K562 (cell line): Measurements from ENCODE around the gene CSMD2. TPM values are rescaled to one million over a fixed set of nuclear protein-coding genes. Genes with fewer than 3 reads are reported as not detected.

Experiments used
- ATAC-seq: fragments of 200-7000 bp; cut with Tn5 transposase; 3 replicates; pipeline ENCODE4 v1.9.1; 2020; ENCODE audit warnings: moderate library complexity
- BruUV-seq: library from RNA; stranded (reverse); fragments of 400-500 nt; replicated peaks from 2 replicates; lab custom pipeline; 2021; lab: Mats Ljungman, UMichigan
- CTCF ChIA-PET: fragments of 300-600 bp; formaldehyde crosslinking; extraction: SDS; loops from one replicate; lab custom pipeline; 2021; ENCODE audit warnings: low intra/inter-chr PET ratio; lab: Yijun Ruan, JAX
- POLR2A ChIA-PET: fragments of 300-600, 350-650 bp; sonication (Branson Sonifier 250); formaldehyde crosslinking; extraction: SDS; loops from one replicate; lab custom pipeline; 2021; ENCODE audit warnings: antibody characterized with exemption, inconsistent platforms; lab: Yijun Ruan, JAX
- DNase-seq, 4 experiments: peaks; one replicate each; pipeline versions ENCODE4 v3.0.0 to v3.0.0-alpha.2; 2011 to 2018; ENCODE audit warnings: low spot score in 3 of 4, mixed read lengths in 3 of 4; ENCODE audit errors: extremely low read depth in 1 of 4
- FAIRE-seq: peaks from 2 replicates; lab custom pipeline; 2011; peaks lifted over from hg19 to GRCh38; lab: Jason Lieb, UNC
- H2AFZ ChIP-seq: 2 replicates; pipeline ENCODE4 v1.6.0; 2011; ENCODE audit warnings: low read depth, low read length, control low read depth, inconsistent platforms
- H3K27ac ChIP-seq: fragments of 200-600 bp; 3 replicates; pipeline ENCODE4 v1.8.0; 2011; ENCODE audit warnings: low read depth, mild to moderate bottlenecking, control low read depth, inconsistent platforms, low read length, moderate library complexity, mixed read lengths; ENCODE audit errors: extremely low read depth
- H3K27me3 ChIP-seq, 2 experiments: fragments of 300-600 bp in 1 of 2; 2 replicates in 1 of 2; 3 replicates in 1 of 2; pipeline versions ENCODE4 v1.6.0 to v1.8.0; 2011; ENCODE audit warnings: inconsistent platforms in 2 of 2, low read length in 2 of 2, mild to moderate bottlenecking in 1 of 2, mixed read lengths in 1 of 2, moderate library complexity in 1 of 2; ENCODE audit not compliant: control insufficient read depth in 2 of 2, insufficient read depth in 2 of 2
- H3K36me3 ChIP-seq: fragments of 300-600 bp; 3 replicates; pipeline ENCODE4 v1.8.0; 2011; ENCODE audit warnings: mild to moderate bottlenecking, low read length, inconsistent platforms; ENCODE audit not compliant: control insufficient read depth, insufficient read depth
- H3K4me1 ChIP-seq, 2 experiments: fragments of 200-600 bp in 1 of 2; replicated peaks in 1 of 2; 2 replicates in 1 of 2; 3 replicates in 1 of 2; pipeline versions ENCODE4 v1.5.1 to v1.8.0; 2011; ENCODE audit warnings: inconsistent platforms in 2 of 2, low read length in 2 of 2, mild to moderate bottlenecking in 1 of 2, mixed read lengths in 1 of 2, moderate library complexity in 1 of 2; ENCODE audit not compliant: control insufficient read depth in 2 of 2, insufficient read depth in 2 of 2
- H3K4me2 ChIP-seq: 2 replicates; pipeline ENCODE4 v1.6.1; 2011; ENCODE audit warnings: low read length, control low read depth, inconsistent platforms, mixed read lengths; ENCODE audit not compliant: insufficient read depth
- H3K4me3 ChIP-seq: fragments of 200-600 bp; sonication (generic), shearing (Covaris generic); 2 replicates; pipeline ENCODE4 v1.5.1; 2016; ENCODE audit warnings: control low read depth, inconsistent platforms
- H3K79me2 ChIP-seq: fragments of 200-600 bp; 3 replicates; pipeline ENCODE4 v1.8.0; 2011; ENCODE audit warnings: low read length, inconsistent platforms; ENCODE audit not compliant: control insufficient read depth, insufficient read depth
- H3K9ac ChIP-seq, 2 experiments: 2 replicates each; pipeline versions ENCODE4 v1.6.0 to v1.6.1; 2011; ENCODE audit warnings: low read depth in 2 of 2, low read length in 2 of 2, control low read depth in 1 of 2, inconsistent platforms in 1 of 2, mild to moderate bottlenecking in 1 of 2, mixed read lengths in 1 of 2; ENCODE audit not compliant: insufficient read depth in 1 of 2
- H3K9me1 ChIP-seq: one replicate; pipeline ENCODE4 v1.6.0; 2011; ENCODE audit warnings: inconsistent platforms, mild to moderate bottlenecking, low read length, moderate library complexity; ENCODE audit not compliant: control insufficient read depth, insufficient read depth
- H3K9me3 ChIP-seq: replicated peaks from 2 replicates; pipeline ENCODE4 v1.5.1; 2011; ENCODE audit warnings: low read depth, low read length, inconsistent platforms; ENCODE audit not compliant: control insufficient read depth, insufficient read depth
- H4K20me1 ChIP-seq: replicated peaks from 2 replicates; pipeline ENCODE4 v1.6.1; 2011; ENCODE audit warnings: low read length, inconsistent platforms, mixed read lengths; ENCODE audit not compliant: control insufficient read depth, insufficient read depth
- ELF4 ChIP-seq: fragments of 450-650 bp; formaldehyde crosslinking; IDR thresholded peaks from 2 replicates; pipeline ENCODE4 v1.4.0; 2022; ENCODE audit warnings: missing genetic modification characterization
- GABPA ChIP-seq: fragments of 200-800 bp; sonication (Bioruptor generic); conservative IDR thresholded peaks from 2 replicates; pipeline ENCODE4 v1.6.1; 2016; ENCODE audit warnings: low read depth, missing genetic modification characterization, missing compliant biosample characterization
- MCM3 ChIP-seq: fragments of 450-650 bp; IDR thresholded peaks from 2 replicates; pipeline ENCODE4 v1.6.1; 2016
- MED1 ChIP-seq: sonication (generic); formaldehyde crosslinking; IDR thresholded peaks from 2 replicates; pipeline ENCODE4 v1.8.1; 2023; ENCODE audit warnings: missing genetic modification reagents, borderline replicate concordance
- POLR3G ChIP-seq: IDR thresholded peaks from 2 replicates; pipeline ENCODE4 v1.6.1; 2011; ENCODE audit not compliant: insufficient read length, insufficient replicate concordance; ENCODE audit errors: extremely low read depth
- PTBP1 ChIP-seq: fragments of 200-400 bp; formaldehyde crosslinking; IDR thresholded peaks from 2 replicates; pipeline ENCODE4 v1.6.1; 2017; ENCODE audit warnings: low read depth, low read length
- SRSF3 ChIP-seq: fragments of 200-400 bp; formaldehyde crosslinking; IDR thresholded peaks from 2 replicates; pipeline ENCODE4 v1.6.1; 2016; ENCODE audit warnings: mild to moderate bottlenecking, low read length, moderate library complexity; ENCODE audit not compliant: insufficient read depth
- WGBS: fragments of 100-300 bp; shearing (Covaris generic); methylation state at CpG from one replicate; pipeline ENCODE4 v1.1.6; 2016; ENCODE audit warnings: low coverage, mixed read lengths; ENCODE audit not compliant: insufficient coverage; ENCODE audit errors: missing lambda C conversion rate; 5-methylcytosine and 5-hydroxymethylcytosine counted together
- in situ Hi-C: fragments of 300-500 bp; cut with MboI; formaldehyde crosslinking; loops from 4 replicates; pipeline ENCODE4 v1.15.0; 2018; ENCODE audit warnings: inconsistent platforms, mixed read lengths
- intact Hi-C: fragments of 100-400 bp; cut with micrococcal nuclease; formaldehyde crosslinking; loops from 2 replicates; pipeline ENCODE4 v1.14.2; 2022
- polyA plus RNA-seq, 8 experiments: library from polyadenylated mRNA; depleted of rRNA in 4 of 8; stranded (reverse) in 5 of 8; unstranded in 3 of 8; fragments of >200 nt; fragmentation: Nextera tagmentation in 2 of 8; fragmentation: Illumina TruSeq in 1 of 8; extraction: Ambion mirVana in 2 of 8; extraction: Trizol in 1 of 8; gene quantifications; 2 replicates each; pipeline versions ENCODE4 v1.2.1 to v1.2.3, GENCODE V29; 2011 to 2014; ENCODE audit warnings: inconsistent platforms in 1 of 8, missing spikeins in 1 of 8
- total RNA-seq, 7 experiments: library from RNA; depleted of rRNA in 6 of 7; stranded (reverse); fragments of >200 nt in 6 of 7; fragmentation: Illumina TruSeq in 2 of 7; extraction: Trizol in 2 of 7; gene quantifications; 2 replicates each; pipeline versions ENCODE4 v1.2.1 to v1.2.3, GENCODE V29; 2011 to 2021; ENCODE audit warnings: low replicate concordance in 1 of 7
- TF ChIP-seq, protein P1 (sequence below): fragments of 450-650 bp; IDR thresholded peaks from 2 replicates; pipeline ENCODE4 v1.6.1; 2016; ENCODE audit warnings: missing biosample characterization, missing genetic modification characterization

CSMD2 gene
- total and polyA plus RNA-seq, 9 of the 15 experiments (the other 6 are each of a cell fraction or from before 2014, with no cell fraction given) = not detected

GRCh38 chr1:33726274-33726804 is 438.7 kb downstream of the CSMD2 start:
- BruUV-seq = no TSS peak
- H3K9ac ChIP-seq = no peak overlapping the region
- intact Hi-C loops = no loop called here
- 0% methylated on average over 6 of the region's 6 CpGs for WGBS
- no peak for FAIRE-seq
- no peak for TF ChIP-seq MCM3
- no peak for TF ChIP-seq ELF4 (CRISPR knock-in tag)
- no peak for TF ChIP-seq SRSF3
- no peak for TF ChIP-seq MED1 (CRISPR knock-in tag)
- no peak for TF ChIP-seq POLR3G
- TF ChIP-seq, protein P1, sequence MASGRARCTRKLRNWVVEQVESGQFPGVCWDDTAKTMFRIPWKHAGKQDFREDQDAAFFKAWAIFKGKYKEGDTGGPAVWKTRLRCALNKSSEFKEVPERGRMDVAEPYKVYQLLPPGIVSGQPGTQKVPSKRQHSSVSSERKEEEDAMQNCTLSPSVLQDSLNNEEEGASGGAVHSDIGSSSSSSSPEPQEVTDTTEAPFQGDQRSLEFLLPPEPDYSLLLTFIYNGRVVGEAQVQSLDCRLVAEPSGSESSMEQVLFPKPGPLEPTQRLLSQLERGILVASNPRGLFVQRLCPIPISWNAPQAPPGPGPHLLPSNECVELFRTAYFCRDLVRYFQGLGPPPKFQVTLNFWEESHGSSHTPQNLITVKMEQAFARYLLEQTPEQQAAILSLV (tag) = no peak
- no peak for TF ChIP-seq GABPA (tag)
- TF ChIP-seq PTBP1 = no peak
- no peaks in the 10 kb centered on the region for H3K9me1 ChIP-seq
- no peak for ATAC-seq
- POLR2A ChIA-PET = interaction anchor here (0.7 to 0.9 kb wide), 2 partner anchors 9 to 979 kb away, joined by 3 to 4 read pairs; no protein-coding TSS in a partner anchor
- no peak overlapping the region for H3K4me2 ChIP-seq
- no peak overlapping the region for H2AFZ ChIP-seq
- no peak for DNase-seq
- no peaks in the 10 kb centered on the region for H3K79me2 ChIP-seq
- in situ Hi-C loops = no loop called here
- H3K27me3 ChIP-seq = peaks cover 0 to 7% of the 10 kb centered on the region in 2 experiments; a peak in 2 of 5 replicates
- H3K4me1 ChIP-seq = no peaks in the 10 kb centered on the region
- H3K36me3 ChIP-seq = no peaks in the 10 kb centered on the region
- no peaks in the 10 kb centered on the region for H3K9me3 ChIP-seq
- no peak overlapping the region for H3K27ac ChIP-seq
- H4K20me1 ChIP-seq = no peaks in the 10 kb centered on the region
- CTCF ChIA-PET = no interaction called here
- no peak overlapping the region for H3K4me3 ChIP-seq
